HepG2 (cell line): ENCODE results near the gene OR6S1. TPM values are rescaled to one million over a fixed set of nuclear protein-coding genes. Genes with fewer than 3 reads are reported as not detected.

ENCODE experiments used
- ATRX ChIP-seq: sonication (generic); formaldehyde crosslinking; IDR thresholded peaks from 2 replicates; pipeline ENCODE4 v1.4.0; 2020; ENCODE audit warnings: missing genetic modification reagents, borderline replicate concordance
- BCL6 ChIP-seq: IDR thresholded peaks from 2 replicates; pipeline ENCODE4 v1.6.1; 2016; ENCODE audit warnings: missing genetic modification reagents, missing compliant biosample characterization
- CEBPB ChIP-seq: IDR thresholded peaks from 2 replicates; pipeline ENCODE4 v1.6.1; 2011; ENCODE audit warnings: low read depth, low read length, improper control_type of control experiment, borderline replicate concordance
- HNF4A ChIP-seq: sonication (generic); formaldehyde crosslinking; IDR thresholded peaks from 2 replicates; pipeline ENCODE4 v1.4.0; 2020; ENCODE audit warnings: missing genetic modification reagents
- HOXA7 ChIP-seq: sonication (generic); formaldehyde crosslinking; IDR thresholded peaks from 2 replicates; pipeline ENCODE4 v1.8.1; 2022; ENCODE audit warnings: mild to moderate bottlenecking, missing genetic modification reagents, moderate library complexity
- KAT8 ChIP-seq: IDR thresholded peaks from 2 replicates; pipeline ENCODE4 v1.6.1; 2016; ENCODE audit warnings: missing genetic modification reagents, missing compliant biosample characterization
- MAX ChIP-seq: IDR thresholded peaks from 2 replicates; pipeline ENCODE4 v1.6.1; 2012; ENCODE audit warnings: inconsistent platforms
- MAZ ChIP-seq, 2 experiments: sonication (generic) in 1 of 2; formaldehyde crosslinking in 1 of 2; IDR thresholded peaks; 2 replicates each; pipeline versions ENCODE4 v1.5.0 to v1.6.1; 2012 to 2020; ENCODE audit warnings: low read depth in 2 of 2, mild to moderate bottlenecking in 2 of 2, borderline replicate concordance in 1 of 2, improper control_type of control experiment in 1 of 2, low read length in 1 of 2, missing genetic modification reagents in 1 of 2, moderate library complexity in 1 of 2
- MTF2 ChIP-seq: sonication (generic); formaldehyde crosslinking; IDR thresholded peaks from 2 replicates; pipeline ENCODE4 v1.5.0; 2020; ENCODE audit warnings: missing genetic modification reagents, borderline replicate concordance
- NR2F6 ChIP-seq, 2 experiments: IDR thresholded peaks; 2 replicates each; pipeline ENCODE4 v1.6.1; 2016; ENCODE audit warnings: antibody characterized with exemption in 1 of 2, mild to moderate bottlenecking in 1 of 2
- PCBP2 ChIP-seq: fragments of 200-400 bp; formaldehyde crosslinking; optimal IDR thresholded peaks from 2 replicates; pipeline ENCODE3; 2018; ENCODE audit warnings: low read length, low read depth; ENCODE audit not compliant: poor library complexity, severe bottlenecking
- RCOR2 ChIP-seq: IDR thresholded peaks from 2 replicates; pipeline ENCODE4 v1.6.1; 2016; ENCODE audit warnings: missing biosample characterization, missing genetic modification reagents
- SOX6 ChIP-seq, 2 experiments: fragments of 450-650 bp in 1 of 2; sonication (generic) in 1 of 2; formaldehyde crosslinking in 1 of 2; IDR thresholded peaks; 2 replicates each; pipeline versions ENCODE4 v1.4.0 to v1.6.1; 2017 to 2020; ENCODE audit warnings: antibody characterized with exemption in 1 of 2, mild to moderate bottlenecking in 1 of 2, missing genetic modification reagents in 1 of 2
- SP1 ChIP-seq, 2 experiments: fragments of 450-650 bp in 1 of 2; sonication (generic) in 1 of 2; formaldehyde crosslinking in 1 of 2; IDR thresholded peaks; 2 replicates each; pipeline versions ENCODE4 v1.4.0 to v1.6.1; 2016 to 2020; ENCODE audit warnings: missing genetic modification reagents in 1 of 2
- XBP1 ChIP-seq: sonication (generic); formaldehyde crosslinking; IDR thresholded peaks from 2 replicates; pipeline ENCODE4 v1.5.0; 2020; ENCODE audit warnings: missing genetic modification reagents
- YEATS2 ChIP-seq: sonication (generic); formaldehyde crosslinking; IDR thresholded peaks from 2 replicates; pipeline ENCODE4 v1.4.0; 2020; ENCODE audit warnings: missing genetic modification reagents, borderline replicate concordance
- ZBTB20 ChIP-seq: sonication (generic); formaldehyde crosslinking; IDR thresholded peaks from 2 replicates; pipeline ENCODE4 v1.8.1; 2023; ENCODE audit warnings: missing genetic modification reagents, low read depth, mild to moderate bottlenecking, borderline replicate concordance
- ZBTB44 ChIP-seq: sonication (generic); formaldehyde crosslinking; IDR thresholded peaks from 2 replicates; pipeline ENCODE4 v1.4.0; 2020; ENCODE audit warnings: missing genetic modification reagents
- ZKSCAN5 ChIP-seq: sonication (generic); formaldehyde crosslinking; IDR thresholded peaks from 2 replicates; pipeline ENCODE4 v1.5.1; 2020; ENCODE audit warnings: mild to moderate bottlenecking, missing genetic modification reagents
- ZNF292 ChIP-seq: sonication (generic); formaldehyde crosslinking; IDR thresholded peaks from 2 replicates; pipeline ENCODE4 v1.8.1; 2022; ENCODE audit warnings: mild to moderate bottlenecking, low read depth, missing genetic modification reagents, borderline replicate concordance
- ZNF367 ChIP-seq: sonication (generic); formaldehyde crosslinking; IDR thresholded peaks from 2 replicates; pipeline ENCODE4 v1.4.0; 2020; ENCODE audit warnings: missing genetic modification reagents, borderline replicate concordance
- ZNF383 ChIP-seq: sonication (generic); formaldehyde crosslinking; IDR thresholded peaks from 2 replicates; pipeline ENCODE4 v1.4.0; 2020; ENCODE audit warnings: missing genetic modification reagents, mild to moderate bottlenecking, borderline replicate concordance
- ZNF746 ChIP-seq: sonication (generic); formaldehyde crosslinking; IDR thresholded peaks from 2 replicates; pipeline ENCODE4 v1.8.0; 2022; ENCODE audit warnings: mild to moderate bottlenecking, missing genetic modification reagents
- polyA plus RNA-seq, 8 experiments: library from polyadenylated mRNA; depleted of rRNA in 3 of 8; stranded (reverse) in 7 of 8; unstranded in 1 of 8; fragments of >200 nt; fragmentation: Illumina TruSeq in 4 of 8; extraction: Trizol in 4 of 8; gene quantifications; 2 replicates each; pipeline versions ENCODE4 v1.2.1 to v1.2.3, GENCODE V29; 2011 to 2016; ENCODE audit warnings: low read depth in 4 of 8, missing spikeins in 1 of 8, mixed read lengths in 1 of 8; ENCODE audit not compliant: insufficient read depth in 1 of 8
- total RNA-seq, 5 experiments: library from RNA; depleted of rRNA; stranded (reverse); fragments of >200 nt; fragmentation: Illumina TruSeq; extraction: Trizol; gene quantifications; 2 replicates each; pipeline ENCODE4 v1.2.3, GENCODE V29; 2016; ENCODE audit warnings: low read depth in 1 of 5
- TF ChIP-seq, protein P1 (sequence below): sonication (generic); formaldehyde crosslinking; IDR thresholded peaks from 2 replicates; pipeline ENCODE4 v1.4.0; 2020; ENCODE audit warnings: missing genetic modification reagents, low read depth, mild to moderate bottlenecking, borderline replicate concordance
- TF ChIP-seq, protein P2 (sequence below): sonication (generic); formaldehyde crosslinking; IDR thresholded peaks from 2 replicates; pipeline ENCODE4 v1.4.0; 2020; ENCODE audit warnings: mild to moderate bottlenecking, missing genetic modification reagents

The OR6S1 gene
- total and polyA plus RNA-seq, 2 of the 13 experiments (the other 11 are each of a cell fraction or from before 2014, with no cell fraction given) = 0.09 TPM; not detected in 1

- no peak for TF ChIP-seq XBP1 (CRISPR knock-in tag)
- TF ChIP-seq ZKSCAN5 (CRISPR knock-in tag) = no peak; the same call in 1 of the 2 replicates
- no peak for TF ChIP-seq ZNF746 (CRISPR knock-in tag)
- TF ChIP-seq, protein P1, sequence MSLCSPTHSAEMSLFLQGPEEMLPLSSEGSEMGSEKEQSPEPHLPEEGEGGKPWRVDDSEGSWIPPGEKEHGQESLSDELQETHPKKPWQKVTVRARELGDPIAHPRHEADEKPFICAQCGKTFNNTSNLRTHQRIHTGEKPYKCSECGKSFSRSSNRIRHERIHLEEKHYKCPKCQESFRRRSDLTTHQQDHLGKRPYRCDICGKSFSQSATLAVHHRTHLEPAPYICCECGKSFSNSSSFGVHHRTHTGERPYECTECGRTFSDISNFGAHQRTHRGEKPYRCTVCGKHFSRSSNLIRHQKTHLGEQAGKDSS (CRISPR knock-in tag) = no peak
- TF ChIP-seq SOX6 (IDR thresholded peaks at IDR 0.05) = no peak
- TF ChIP-seq SOX6 (CRISPR knock-in tag; IDR thresholded peaks at IDR 0.05) = peak; percentile 29; the same call in 1 of the 2 replicates
- peak; percentile 34; the same call in 1 of the 2 replicates for TF ChIP-seq RCOR2 (CRISPR knock-in tag)
- TF ChIP-seq ZBTB20 (CRISPR knock-in tag) = no peak
- no peak for TF ChIP-seq PCBP2
- peak; percentile 69; the same call in 1 of the 2 replicates for TF ChIP-seq KAT8 (CRISPR knock-in tag)
- no peak for TF ChIP-seq ZNF292 (CRISPR knock-in tag)
- no peak for TF ChIP-seq CEBPB
- peak; percentile 31; the same call in 1 of the 2 replicates for TF ChIP-seq MAX
- TF ChIP-seq, protein P2, sequence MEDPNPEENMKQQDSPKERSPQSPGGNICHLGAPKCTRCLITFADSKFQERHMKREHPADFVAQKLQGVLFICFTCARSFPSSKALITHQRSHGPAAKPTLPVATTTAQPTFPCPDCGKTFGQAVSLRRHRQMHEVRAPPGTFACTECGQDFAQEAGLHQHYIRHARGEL (CRISPR knock-in tag) = no peak
- TF ChIP-seq NR2F6 (IDR thresholded peaks at IDR 0.05) = 0 out of 2 replicates have a peak, but pooled peaks have one; percentile 22
- TF ChIP-seq NR2F6 (CRISPR knock-in tag; IDR thresholded peaks at IDR 0.05) = no peak; the same call in 1 of the 2 replicates
- no peak for TF ChIP-seq MAZ (IDR thresholded peaks at IDR 0.05; ENCODE audit: borderline replicate concordance, low read depth, low read length)
- 0 out of 2 replicates have a peak, but pooled peaks have one; percentile 11 for TF ChIP-seq MAZ (CRISPR knock-in tag; IDR thresholded peaks at IDR 0.05; ENCODE audit: low read depth)
- TF ChIP-seq ZNF383 (CRISPR knock-in tag) = no peak
- no peak for TF ChIP-seq ZNF367 (CRISPR knock-in tag)
- no peak for TF ChIP-seq HNF4A (CRISPR knock-in tag)
- no peak for TF ChIP-seq ATRX (CRISPR knock-in tag)
- TF ChIP-seq SP1 (IDR thresholded peaks at IDR 0.05) = no peak
- no peak for TF ChIP-seq SP1 (CRISPR knock-in tag; IDR thresholded peaks at IDR 0.05)
- TF ChIP-seq YEATS2 = no peak
- no peak for TF ChIP-seq ZBTB44 (CRISPR knock-in tag)
- peak; percentile 50; the same call in 1 of the 2 replicates for TF ChIP-seq BCL6 (CRISPR knock-in tag)
- TF ChIP-seq MTF2 = no peak
- no peak for TF ChIP-seq HOXA7 (CRISPR knock-in tag)
Measured at GRCh38 chr14:20630340-20631022, 11.0 kb downstream of the OR6S1 start (continued).
